HG03469 (cell line): ENCODE measurements around the gene DEAF1.
"Not testable (repeated sequence)": the region's sequence is repeated elsewhere in the genome, so short reads cannot be mapped to it uniquely, and the experiment has no call there.

Experiments used
- ATAC-seq: cut with Tn5 transposase; IDR thresholded peaks from one replicate; pipeline ENCODE4 v1.9.1; 2021; ENCODE audit warnings: mild to moderate bottlenecking, moderate library complexity, moderate number of reproducible peaks; ENCODE audit not compliant: unreplicated experiment

DEAF1 gene

DNA sequence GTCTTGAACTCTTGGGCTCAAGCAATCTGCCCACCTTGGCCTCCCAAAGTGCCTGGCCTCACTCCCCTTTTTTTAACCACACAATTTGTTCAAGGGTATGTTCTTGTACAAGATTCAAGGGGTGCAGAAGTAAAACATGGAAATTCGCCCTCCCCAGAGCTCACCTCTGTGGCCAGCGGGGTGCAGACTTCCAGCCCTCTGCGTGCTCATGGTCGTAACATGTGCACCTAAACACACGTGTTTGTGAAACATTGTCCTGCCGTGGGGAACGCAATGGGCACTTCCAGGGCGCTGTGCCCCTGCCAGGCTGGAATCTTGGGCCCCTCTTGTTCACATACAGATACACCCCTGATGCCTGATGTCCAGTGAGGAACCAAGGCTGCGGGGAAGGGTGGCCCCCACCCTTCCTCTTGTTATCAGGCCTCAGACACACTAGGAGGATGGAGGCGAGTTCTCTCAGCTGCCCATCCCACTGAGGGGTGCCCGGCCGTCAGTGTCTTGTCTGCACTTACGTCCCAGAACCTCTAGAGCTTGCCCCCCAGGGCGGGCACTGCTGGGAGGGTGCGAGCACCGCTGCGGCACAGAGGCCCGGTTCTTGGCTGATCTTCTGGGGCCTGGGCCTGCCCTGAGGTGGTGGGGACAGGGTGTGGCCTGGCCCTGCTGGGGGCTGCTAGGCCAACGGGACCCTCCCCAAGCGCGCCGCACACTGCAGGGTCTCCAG is 6.9 kb upstream of the DEAF1 start:
- no peak for ATAC-seq

- no peak for ATAC-seq
Measured at GRCh38 chr11:699753-700152, 4.7 kb upstream of the DEAF1 start.

GRCh38 chr11:699116-699508 is 4.1 kb upstream of the DEAF1 start:
- ATAC-seq, result no peak

DNA sequence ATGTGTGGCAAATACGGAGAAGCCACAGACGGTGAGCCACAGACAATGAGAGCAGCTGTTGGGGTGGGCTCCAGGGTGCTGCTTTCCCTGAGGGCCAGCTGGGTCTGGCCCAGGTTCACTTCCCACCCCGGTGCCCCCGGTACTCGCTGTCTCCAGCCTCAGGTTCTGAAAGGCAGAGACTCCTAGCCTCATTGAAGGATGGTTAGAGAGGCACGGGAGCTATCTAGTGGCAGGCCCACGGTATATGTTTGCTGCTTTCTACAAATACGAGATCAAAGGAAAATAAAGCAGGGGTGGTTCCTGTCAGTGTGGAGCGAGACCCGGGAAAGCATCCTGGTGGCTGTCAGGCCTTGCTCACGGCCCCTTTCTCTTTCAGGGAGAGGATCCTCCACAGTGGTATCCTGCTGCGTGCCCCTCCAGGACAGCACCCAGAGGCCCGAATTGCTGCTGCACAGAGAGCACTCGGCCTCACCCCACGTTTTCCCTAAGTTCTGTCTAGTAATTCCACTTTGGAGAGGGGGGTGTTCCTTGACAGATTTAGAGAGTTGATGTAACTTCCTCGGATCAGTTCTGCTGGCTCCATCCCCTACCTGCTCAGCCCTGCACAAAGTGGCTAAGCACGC is 3.6 kb upstream of the DEAF1 start:
- ATAC-seq, result no peak

DNA sequence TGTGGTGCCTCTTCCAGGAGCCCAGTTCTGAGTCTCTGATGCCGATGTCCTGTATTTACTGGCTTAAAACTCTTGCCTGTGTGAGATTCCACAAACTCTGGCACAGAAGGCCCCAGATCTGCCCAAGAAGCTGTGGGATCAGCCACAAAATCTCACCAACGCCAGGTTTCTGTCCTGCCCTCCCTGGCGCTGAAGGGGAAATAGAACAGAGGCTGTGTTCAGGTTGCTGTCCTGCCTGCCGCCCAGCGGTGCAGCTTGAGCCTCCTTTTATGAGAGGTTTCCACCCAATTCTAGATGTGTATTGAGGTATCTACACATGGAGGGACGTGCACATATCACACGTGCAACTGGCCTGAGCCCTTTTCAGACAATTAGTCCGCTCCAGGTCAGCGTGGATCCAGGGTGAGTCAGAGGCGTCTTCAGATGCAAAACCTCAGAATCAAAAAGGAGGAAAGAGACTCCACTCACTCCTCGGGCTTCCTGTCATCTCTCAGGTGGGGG is 2.8 kb upstream of the DEAF1 start:
- ATAC-seq, result no peak

DNA sequence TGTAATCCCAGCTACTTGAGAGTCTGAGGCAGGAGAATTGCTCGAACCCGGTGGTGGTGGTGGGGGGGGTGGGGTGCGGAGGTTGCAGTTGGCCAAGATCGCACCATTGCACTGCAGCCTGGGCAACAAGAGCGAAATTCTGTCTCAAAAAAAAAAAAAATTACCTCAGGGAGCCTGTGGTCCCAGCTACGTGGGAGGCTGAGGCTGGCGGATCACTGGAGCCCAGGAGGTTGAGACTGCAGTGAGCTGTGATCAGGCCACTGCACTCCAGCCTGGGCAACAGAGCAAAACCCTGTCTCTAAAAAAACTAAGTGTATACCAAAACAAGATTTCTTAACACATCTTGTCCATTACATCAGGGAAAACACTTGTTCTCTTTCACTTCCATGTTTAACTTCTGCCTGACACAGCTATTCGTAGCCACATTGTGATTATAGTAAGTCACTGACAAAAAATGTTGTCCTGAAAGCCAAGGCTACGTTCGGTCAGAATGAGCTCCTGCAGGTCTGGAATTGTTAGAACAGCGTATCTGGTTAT is 2.0 kb upstream of the DEAF1 start:
- no peak for ATAC-seq

DNA sequence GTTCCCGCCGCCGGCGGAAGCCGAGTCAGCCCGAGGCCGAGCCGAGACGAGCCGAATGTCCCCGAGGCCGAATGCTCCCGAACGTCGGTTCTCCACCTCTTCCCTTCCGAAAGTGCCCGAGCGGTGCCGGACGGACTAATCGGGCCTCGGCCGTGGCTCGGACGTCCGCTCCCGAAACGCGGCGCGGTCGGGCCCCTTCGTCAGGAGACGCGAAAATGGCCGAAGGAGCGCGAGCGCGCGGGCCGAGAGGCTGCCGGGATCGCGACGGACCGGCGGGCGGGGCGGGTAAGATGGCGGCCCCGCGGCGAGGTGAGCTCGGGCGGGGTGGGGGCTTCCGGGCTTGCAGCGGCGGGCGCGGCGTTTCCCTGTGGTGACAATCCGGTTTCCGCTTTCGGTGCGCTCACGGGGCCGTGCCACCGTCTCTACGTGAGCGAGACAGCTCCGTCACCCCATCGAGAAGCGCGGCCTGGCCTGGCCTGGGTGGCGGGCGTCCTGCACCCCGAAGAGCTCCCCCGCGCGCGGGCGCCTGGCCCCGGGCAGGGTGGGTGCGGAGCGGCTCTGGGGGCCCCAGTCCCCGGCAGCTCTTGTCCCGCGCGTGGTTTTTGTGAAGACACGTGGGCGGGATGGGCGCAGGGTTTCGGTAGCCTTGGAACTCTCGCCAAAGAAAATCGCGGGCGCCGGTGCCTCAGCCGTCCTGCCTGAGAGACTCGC is 671 bp upstream of the DEAF1 start, which contains the start of gene TMEM80:
TMEM80 (plus strand) TSS at position 279 of the 711 bp plus-strand sequence; CDS start at position 291, 12 bp downstream.
- ATAC-seq, result peak; percentile 43

- ATAC-seq, result no peak
Measured at GRCh38 chr11:695288-695537, 191 bp upstream of the DEAF1 start.

DNA sequence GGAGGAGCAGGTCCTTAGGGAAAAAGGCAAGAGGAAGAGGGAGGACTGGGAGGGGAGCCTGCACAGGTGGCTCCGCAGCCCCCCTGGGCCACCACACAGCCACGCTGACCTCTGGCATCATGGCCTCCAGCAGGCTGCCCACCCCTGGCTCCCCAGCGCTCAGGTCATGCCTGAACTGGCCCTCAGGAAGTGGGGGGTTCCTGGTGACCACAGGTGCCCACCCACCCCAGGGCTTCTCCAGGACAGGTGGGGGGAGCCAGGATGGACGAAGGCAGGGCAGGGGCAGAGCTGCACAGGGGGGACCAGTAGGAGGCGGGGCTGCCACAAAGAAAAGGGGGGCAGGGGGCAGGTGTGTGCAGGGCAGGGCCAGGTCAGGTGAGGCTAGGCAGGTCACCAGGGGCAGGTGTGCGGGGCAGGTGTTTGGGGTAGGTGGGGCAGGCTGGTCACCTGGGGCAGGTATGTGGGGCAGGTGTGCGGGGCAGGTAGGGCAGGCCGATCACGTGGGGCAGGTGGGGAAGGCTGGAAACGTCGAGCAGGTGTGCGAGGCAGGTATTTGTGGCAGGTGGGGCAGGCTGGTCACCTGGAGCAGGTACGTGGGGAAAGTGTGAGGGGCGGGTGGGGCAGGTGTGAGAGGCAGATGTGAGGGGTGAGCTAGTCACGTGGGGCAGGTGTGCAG is 997 bp downstream of the DEAF1 start:
- ATAC-seq, result no peak

DNA sequence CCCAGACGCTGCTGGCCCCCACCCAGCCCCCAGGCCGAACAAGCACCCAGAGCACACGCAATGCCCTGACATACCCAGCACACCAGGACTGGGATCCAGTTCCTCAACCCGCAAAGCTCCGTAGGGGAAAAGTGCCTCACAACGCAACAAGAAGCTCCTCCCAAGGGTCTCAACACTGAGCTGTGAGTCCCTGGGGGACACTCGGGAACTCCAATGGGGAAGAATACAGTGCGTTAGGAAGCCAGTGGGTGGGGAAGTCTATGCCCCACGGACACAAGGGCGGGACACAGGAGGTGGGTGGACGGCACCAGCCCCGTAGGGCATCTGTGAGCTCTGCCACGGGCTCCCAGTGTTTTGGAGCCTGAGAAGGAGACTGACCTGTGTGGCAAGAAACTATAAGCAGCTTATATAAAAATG is 1.6 kb downstream of the DEAF1 start:
- ATAC-seq, result no peak

DNA sequence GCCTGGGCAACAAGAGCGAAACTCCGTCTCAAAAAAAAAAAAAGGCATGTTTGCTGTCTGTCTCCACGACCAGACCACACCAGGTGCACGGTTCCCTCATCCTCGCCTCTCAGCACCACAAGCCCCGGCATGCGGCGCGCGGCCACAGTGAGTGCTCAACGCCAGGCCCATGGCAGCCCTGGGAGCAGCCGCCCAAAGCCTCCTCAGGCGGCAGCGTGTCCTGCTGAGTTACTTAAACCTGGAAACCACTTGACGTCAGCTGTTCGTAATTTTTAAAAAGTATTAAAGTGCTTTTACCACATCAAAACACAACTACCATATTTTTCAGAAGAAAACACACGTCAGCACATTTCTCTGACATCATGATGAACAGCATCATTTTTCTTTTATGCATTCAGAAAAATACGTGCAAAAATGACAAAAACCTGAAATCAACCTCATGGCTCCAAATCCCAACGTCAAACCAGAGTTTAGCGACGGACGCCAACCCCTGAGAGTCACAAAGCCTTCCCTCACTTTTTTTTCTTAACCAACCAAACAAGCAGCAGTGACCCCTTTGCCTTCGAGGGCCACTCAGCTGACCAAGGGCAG is 2.1 kb downstream of the DEAF1 start:
- no peak for ATAC-seq

DNA sequence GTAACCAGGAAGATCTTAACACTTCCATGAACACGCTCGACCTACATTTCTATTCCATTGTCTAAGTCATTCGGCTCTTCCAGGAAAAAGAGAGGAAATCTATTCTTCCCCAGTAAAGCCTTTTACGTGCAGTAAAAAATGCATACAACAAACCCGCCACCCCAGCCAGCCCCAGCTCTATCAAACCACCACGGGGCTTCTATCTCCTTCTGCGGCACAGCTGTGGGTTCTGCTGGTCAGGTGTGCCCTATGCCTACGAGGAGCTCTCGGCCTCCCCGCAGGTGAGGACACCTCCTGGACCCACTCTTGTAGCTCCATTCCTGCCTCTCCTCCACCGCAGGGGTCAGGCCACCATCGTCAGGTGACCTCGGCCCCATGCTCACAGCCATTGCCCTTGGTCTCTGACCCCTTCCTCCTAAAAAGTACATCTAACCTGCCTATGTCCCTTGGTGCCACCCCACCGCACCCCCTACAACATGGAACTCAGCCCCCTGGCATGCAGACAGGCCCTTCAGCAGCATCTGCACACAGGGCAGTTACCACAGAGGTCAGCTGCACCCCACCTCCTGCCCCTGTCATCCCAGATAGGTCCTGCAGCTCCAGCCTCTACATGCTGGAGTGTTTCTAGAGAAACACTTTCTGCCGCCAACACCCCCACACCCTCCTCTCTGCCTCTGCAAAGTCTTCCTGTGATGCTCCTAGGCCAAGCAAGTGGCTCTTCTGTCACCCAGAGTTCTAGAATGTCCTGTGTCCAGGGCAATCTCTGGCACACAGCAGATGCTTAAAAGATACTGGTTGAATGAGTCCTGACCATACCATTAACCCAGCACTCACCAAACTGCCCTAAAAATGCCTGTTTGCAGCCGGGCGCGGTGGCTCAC is 3.1 kb downstream of the DEAF1 start:
- no peak for ATAC-seq

GRCh38 chr11:690738-691633 is 4.0 kb downstream of the DEAF1 start:
- ATAC-seq, result no peak

- not testable (repeated sequence) for ATAC-seq
Measured at GRCh38 chr11:690244-690643, 4.8 kb downstream of the DEAF1 start.

DNA sequence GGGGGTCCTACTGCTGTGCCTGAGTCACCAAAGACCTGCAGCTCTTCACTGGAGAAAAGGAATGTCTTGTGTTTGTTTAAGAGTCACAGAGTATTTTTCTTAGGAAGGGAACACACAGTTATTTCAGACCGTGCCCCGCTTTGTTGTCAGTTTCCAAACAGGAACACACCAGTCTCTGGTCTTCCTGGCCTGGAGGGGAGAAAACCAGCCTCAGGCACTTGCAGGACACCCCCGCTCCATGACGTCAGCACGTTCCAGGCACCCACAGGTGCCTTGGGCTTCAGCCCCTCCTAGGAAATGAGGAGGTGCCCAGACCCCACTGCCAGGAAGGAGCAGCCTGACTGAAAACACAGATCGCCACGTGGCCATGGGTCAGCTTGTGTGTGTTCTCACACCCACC is 5.4 kb downstream of the DEAF1 start:
- no peak for ATAC-seq

DNA sequence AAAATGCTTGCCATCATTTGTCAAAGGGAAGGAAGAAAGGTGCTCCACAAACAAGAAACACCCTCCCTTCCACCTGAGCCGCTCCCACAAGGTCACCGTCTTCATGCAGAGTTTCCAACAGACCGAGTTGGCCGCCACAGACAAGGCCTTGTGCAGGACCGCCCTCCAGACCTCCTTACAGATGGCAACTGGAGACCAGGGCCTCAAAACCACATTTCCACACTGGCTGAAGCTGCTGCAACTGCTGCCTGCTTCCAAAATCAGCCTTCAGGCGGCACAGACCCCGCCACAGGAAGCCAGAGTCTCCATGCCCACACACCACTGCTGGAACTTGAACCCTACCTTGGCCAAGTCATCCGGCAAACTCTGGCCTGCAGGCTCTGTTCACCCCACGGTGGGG is 6.3 kb downstream of the DEAF1 start:
- no peak for ATAC-seq

DNA sequence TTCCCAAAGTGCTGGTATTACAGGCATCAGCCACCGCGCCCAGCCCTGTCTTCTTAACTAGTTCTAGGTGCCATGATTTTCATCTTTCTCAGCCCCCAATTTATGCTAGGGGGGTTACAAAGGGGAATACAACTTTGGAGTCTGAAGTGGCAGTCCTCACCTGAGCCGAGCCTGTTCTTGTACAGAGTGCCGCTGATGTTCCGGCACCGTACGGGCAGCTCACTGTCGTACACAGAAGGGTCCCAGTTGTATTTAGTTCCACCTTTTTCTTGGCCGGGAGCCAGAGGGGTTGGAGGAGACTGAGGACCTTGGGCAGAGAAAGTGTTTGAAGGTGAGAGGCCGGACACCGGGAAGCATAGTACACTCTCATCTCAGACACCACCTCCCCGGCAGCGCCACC is 7.3 kb downstream of the DEAF1 start:
- no peak for ATAC-seq

- ATAC-seq, result no peak
Measured at GRCh38 chr11:686451-687243, 8.4 kb downstream of the DEAF1 start.
